CD4-positive, alpha-beta T cell treated with Interferon gamma for 1 hour (primary cell): Measurements from ENCODE around the gene MMD.

Experiments
- DNase-seq: peaks from one replicate; pipeline ENCODE4 v3.0.0-alpha.2; 2020

The MMD gene

DNA sequence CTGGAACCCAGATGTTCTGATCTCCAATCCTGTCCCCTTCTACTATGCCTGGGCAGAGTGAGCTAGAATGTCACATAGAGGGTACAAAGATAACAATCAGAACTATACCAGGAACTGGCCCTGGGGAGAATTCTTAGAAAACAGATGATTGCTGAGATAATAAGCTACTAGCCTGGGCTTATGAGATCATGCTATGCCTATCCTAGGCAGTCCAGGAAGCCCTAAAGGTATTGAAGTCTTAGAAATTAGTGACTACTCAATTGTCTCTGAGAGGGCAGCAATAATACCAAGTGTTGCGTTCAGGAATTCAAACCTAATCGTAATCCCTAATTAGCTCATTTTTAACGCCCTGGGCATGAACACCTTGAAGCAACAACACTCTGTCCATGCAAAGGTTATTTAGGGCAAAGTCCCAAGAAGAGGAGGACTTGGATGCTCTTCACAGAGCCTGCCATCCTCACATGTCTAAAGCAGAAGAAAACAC is 77.1 kb downstream of the MMD start:
- DNase-seq: no peak

DNA sequence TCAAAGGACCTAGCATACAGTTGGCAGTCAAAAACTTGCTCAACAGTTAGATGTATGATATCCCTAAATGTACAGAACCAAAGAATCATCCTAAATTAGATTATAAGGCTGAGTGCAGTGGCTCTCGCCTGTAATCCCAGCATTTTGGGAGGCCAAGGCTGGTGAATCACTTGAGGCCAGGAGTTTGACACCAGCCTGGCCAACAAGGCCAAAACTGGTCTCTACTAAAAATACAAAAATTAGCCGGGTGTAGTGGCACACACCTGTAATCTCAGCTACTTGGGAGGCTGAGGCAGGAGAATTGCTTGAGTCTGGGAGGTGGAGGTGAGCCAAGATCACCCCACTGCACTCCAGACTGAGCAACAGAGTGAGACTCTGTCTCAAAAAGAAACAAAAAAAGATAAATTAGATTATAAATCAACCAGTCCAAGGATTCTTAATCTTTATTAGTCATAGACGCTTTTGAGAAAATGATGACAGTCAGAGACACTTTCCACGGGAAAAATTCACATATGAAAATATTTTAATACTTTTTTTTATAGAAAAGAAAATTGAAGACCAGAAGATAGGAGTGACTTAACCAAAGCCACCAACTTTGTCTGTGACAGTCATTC is 77.6 kb downstream of the MMD start:
- DNase-seq: no peak

DNA sequence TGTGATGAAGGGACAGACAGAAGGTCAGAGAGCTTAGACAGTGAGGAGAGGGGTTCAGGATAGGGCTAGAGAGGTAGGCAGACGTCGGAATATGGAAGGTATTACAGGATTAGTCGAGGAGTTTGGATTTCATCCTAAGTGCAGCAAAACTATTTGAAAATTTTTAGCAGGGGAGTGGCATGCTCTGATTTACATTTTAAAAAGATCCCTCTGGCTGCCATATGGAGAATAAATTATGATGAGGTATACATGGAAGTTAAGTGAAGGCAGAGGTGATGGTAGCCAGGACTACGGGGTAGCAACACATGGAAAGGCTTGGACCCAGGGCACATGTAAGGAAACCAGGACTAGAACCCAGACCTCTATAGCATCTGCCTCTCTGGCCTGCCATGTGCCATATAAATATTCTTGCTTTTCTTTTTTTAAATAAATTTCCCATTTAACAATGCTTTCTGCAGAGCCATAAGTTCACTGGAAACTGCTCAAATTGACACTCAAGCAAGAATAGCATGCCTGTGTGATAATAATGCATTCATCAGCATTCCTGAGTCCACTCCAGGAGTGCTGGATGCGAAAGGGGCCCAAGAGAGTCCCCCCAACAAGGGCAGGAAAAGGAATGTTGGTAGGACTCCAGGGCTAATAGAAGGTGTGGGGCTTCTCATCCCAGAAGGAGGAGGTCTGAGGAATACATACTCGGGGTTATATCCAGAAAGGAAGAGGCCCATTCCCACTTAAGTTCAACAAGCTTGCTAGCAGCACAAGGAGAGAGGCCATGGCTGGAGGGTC is 78.6 kb downstream of the MMD start:
- DNase-seq: no peak
